Measurements from ENCODE around the gene B3GALT6.

Gene B3GALT6

DNA sequence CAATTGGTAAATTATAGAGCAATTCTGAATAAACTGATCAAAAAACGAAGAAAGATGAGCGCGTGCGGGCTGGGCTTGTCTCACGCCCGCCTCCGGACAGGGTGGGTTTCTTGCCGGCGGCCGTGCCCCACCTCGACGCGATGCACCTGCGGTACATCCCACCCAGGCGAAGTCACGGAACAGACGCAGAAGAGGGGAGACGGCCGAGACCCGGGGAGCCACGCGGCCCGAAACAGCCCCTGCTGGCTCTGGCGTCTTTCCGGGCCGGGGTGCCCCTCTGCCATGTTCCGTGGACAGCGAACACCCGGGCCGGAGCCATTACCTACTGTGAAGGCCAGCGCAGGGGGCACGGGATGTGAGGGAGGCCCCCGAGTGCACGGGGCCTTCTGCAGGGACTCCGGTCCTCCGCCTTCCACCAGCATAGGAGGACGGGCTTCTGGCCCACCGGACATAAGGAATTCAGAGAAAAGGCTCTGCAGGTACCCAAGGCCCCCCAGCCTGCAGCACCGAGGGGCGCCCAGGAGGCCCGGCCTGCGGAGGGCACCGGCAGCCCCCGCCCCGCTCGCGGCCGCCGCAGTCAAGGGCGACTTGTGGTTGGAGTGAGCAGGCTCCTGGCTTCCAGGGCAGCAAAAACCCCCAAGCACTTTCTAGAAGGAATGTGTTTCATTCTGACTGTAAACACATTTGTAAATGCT is 22.1 kb downstream of the B3GALT6 start:
- H3K27me3 ChIP-seq (replicated peaks; ENCODE audit: control insufficient read depth, insufficient read depth, low read length), result no peaks in the 10 kb centered on the region
- no peaks in the 10 kb centered on the region for H3K9me3 ChIP-seq (ENCODE audit: control insufficient read depth, low read length)
- no peak for DNase-seq (ENCODE audit: low read depth)
- peaks cover 47% of the 10 kb centered on the region for H3K36me3 ChIP-seq (ENCODE audit: control insufficient read depth, insufficient read depth, low read length, severe bottlenecking)
- H3K4me1 ChIP-seq (ENCODE audit: control insufficient read depth, insufficient read depth, low read length), result no peaks in the 10 kb centered on the region
- no peak overlapping the region for H3K4me3 ChIP-seq (ENCODE audit: low read length)
- H3K9ac ChIP-seq (ENCODE audit: low read length), result no peak overlapping the region

DNA sequence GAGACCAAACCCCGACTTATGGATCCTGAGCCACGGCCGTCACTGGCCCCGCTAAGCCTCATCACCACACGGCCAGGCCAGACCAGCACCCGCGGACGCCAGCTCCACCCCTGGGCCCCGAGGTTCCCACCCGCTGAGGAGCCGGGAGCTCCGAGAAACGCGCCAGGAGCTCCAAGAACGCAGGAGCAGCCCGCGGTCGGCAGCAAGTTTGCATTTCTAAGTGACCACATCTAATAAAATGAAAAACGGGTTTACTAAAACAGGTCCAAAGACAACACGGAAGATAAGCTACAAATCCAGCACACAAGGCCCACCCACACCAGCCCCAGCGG is 22.6 kb downstream of the B3GALT6 start:
- no peak for DNase-seq (ENCODE audit: low read depth)
- H3K4me1 ChIP-seq (ENCODE audit: control insufficient read depth, insufficient read depth, low read length), result no peaks in the 10 kb centered on the region
- H3K9me3 ChIP-seq (ENCODE audit: control insufficient read depth, low read length), result no peaks in the 10 kb centered on the region
- H3K36me3 ChIP-seq (ENCODE audit: control insufficient read depth, insufficient read depth, low read length, severe bottlenecking), result peaks cover 50% of the 10 kb centered on the region
- H3K9ac ChIP-seq (ENCODE audit: low read length), result no peak overlapping the region
- H3K4me3 ChIP-seq (ENCODE audit: low read length), result no peak overlapping the region
- no peaks in the 10 kb centered on the region for H3K27me3 ChIP-seq (replicated peaks; ENCODE audit: control insufficient read depth, insufficient read depth, low read length)

- H3K4me1 ChIP-seq (ENCODE audit: control insufficient read depth, insufficient read depth, low read length), result no peaks in the 10 kb centered on the region
- no peaks in the 10 kb centered on the region for H3K27me3 ChIP-seq (replicated peaks; ENCODE audit: control insufficient read depth, insufficient read depth, low read length)
- H3K9ac ChIP-seq (ENCODE audit: low read length), result no peak overlapping the region
- peaks cover 54% of the 10 kb centered on the region for H3K36me3 ChIP-seq (ENCODE audit: control insufficient read depth, insufficient read depth, low read length, severe bottlenecking)
- H3K9me3 ChIP-seq (ENCODE audit: control insufficient read depth, low read length), result no peaks in the 10 kb centered on the region
- DNase-seq (ENCODE audit: low read depth), result no peak
- no peak overlapping the region for H3K4me3 ChIP-seq (ENCODE audit: low read length)
Observed at GRCh38 chr1:1255078-1255477, 23.0 kb downstream of the B3GALT6 start.

GRCh38 chr1:1255611-1256010 is 23.6 kb downstream of the B3GALT6 start:
- Histone ChIP-seq H3K4me3 (ENCODE audit: low read length) (no peak overlapping the region), H3K9ac (ENCODE audit: low read length) (no peak overlapping the region), H3K36me3 (ENCODE audit: control insufficient read depth, insufficient read depth, low read length, severe bottlenecking) (peaks cover 59% of the 10 kb centered on the region), H3K9me3 (ENCODE audit: control insufficient read depth, low read length) (no peaks in the 10 kb centered on the region), H3K27me3 (replicated peaks; ENCODE audit: control insufficient read depth, insufficient read depth, low read length) (no peaks in the 10 kb centered on the region), H3K4me1 (ENCODE audit: control insufficient read depth, insufficient read depth, low read length) (no peaks in the 10 kb centered on the region)
- DNase-seq (ENCODE audit: low read depth), result no peak

- H3K36me3 ChIP-seq (ENCODE audit: control insufficient read depth, insufficient read depth, low read length, severe bottlenecking), result peaks cover 63% of the 10 kb centered on the region
- no peak overlapping the region for H3K9ac ChIP-seq (ENCODE audit: low read length)
- H3K4me3 ChIP-seq (ENCODE audit: low read length), result no peak overlapping the region
Observed at GRCh38 chr1:1256956-1257871, 25.2 kb downstream of the B3GALT6 start.

GRCh38 chr1:1259119-1259488 is 27.1 kb downstream of the B3GALT6 start:
- Histone ChIP-seq H3K36me3 (ENCODE audit: control insufficient read depth, insufficient read depth, low read length, severe bottlenecking) (peaks cover 67% of the 10 kb centered on the region), H3K9ac (ENCODE audit: low read length) (no peak overlapping the region), H3K27me3 (replicated peaks; ENCODE audit: control insufficient read depth, insufficient read depth, low read length) (no peaks in the 10 kb centered on the region), H3K9me3 (ENCODE audit: control insufficient read depth, low read length) (no peaks in the 10 kb centered on the region), H3K4me3 (ENCODE audit: low read length) (no peak overlapping the region), H3K4me1 (ENCODE audit: control insufficient read depth, insufficient read depth, low read length) (peaks cover 22% of the 10 kb centered on the region)
- no peak for DNase-seq (ENCODE audit: low read depth)

More at GRCh38 chr1:1256956-1257871, 25.2 kb downstream of the B3GALT6 start:
- H3K4me1 ChIP-seq (ENCODE audit: control insufficient read depth, insufficient read depth, low read length), result peaks cover 6% of the 10 kb centered on the region
- no peaks in the 10 kb centered on the region for H3K27me3 ChIP-seq (replicated peaks; ENCODE audit: control insufficient read depth, insufficient read depth, low read length)
- no peak for DNase-seq (ENCODE audit: low read depth)
- no peaks in the 10 kb centered on the region for H3K9me3 ChIP-seq (ENCODE audit: control insufficient read depth, low read length)

GRCh38 chr1:1259540-1259939 is 27.5 kb downstream of the B3GALT6 start:
- peaks cover 24% of the 10 kb centered on the region for H3K4me1 ChIP-seq (ENCODE audit: control insufficient read depth, insufficient read depth, low read length)
- no peak overlapping the region for H3K4me3 ChIP-seq (ENCODE audit: low read length)
- DNase-seq (ENCODE audit: low read depth), result no peak
- no peak overlapping the region for H3K9ac ChIP-seq (ENCODE audit: low read length)
- H3K27me3 ChIP-seq (replicated peaks; ENCODE audit: control insufficient read depth, insufficient read depth, low read length), result no peaks in the 10 kb centered on the region
- H3K9me3 ChIP-seq (ENCODE audit: control insufficient read depth, low read length), result no peaks in the 10 kb centered on the region
- H3K36me3 ChIP-seq (ENCODE audit: control insufficient read depth, insufficient read depth, low read length, severe bottlenecking), result peaks cover 65% of the 10 kb centered on the region

GRCh38 chr1:1259951-1260600 is 28.0 kb downstream of the B3GALT6 start:
- Histone ChIP-seq H3K27me3 (replicated peaks; ENCODE audit: control insufficient read depth, insufficient read depth, low read length) (no peaks in the 10 kb centered on the region), H3K36me3 (ENCODE audit: control insufficient read depth, insufficient read depth, low read length, severe bottlenecking) (peaks cover 63% of the 10 kb centered on the region), H3K9ac (ENCODE audit: low read length) (no peak overlapping the region), H3K4me3 (ENCODE audit: low read length) (no peak overlapping the region), H3K4me1 (ENCODE audit: control insufficient read depth, insufficient read depth, low read length) (peaks cover 27% of the 10 kb centered on the region), H3K9me3 (ENCODE audit: control insufficient read depth, low read length) (no peaks in the 10 kb centered on the region)
- no peak for DNase-seq (ENCODE audit: low read depth)

DNA sequence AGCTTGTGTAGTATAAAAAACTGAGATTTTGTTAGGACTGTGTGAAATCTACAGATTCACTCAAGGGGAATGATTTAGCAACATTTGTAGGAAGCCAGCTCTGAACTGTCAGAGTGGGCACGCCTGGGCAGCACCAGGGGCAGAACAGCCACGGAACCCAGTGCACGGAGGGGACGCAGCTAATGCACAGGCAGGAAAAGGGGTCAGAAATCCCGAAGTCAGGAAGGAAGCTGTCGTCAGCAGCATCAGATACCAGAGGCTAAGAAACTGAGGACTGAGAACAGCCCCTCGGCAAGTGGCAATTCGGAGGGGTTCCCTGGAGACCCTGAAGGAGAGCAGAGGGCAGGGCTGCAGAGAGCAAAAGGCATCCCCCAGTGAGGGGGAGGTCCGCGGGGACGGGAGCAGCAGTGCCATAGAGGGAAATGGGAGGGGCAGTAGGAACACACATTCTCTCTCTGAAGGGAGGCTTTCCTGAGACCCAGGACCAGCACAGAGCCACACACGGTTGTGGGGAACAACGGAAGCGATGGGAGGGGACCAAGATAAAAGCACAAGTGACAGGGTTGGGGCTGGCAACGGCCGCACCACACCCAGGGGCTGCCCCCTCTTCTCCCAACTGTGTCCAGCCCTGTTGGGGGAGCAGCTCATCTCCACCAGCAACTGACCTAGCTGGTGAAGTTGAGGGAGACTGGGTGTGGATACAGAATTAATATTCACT is 29.0 kb downstream of the B3GALT6 start:
- no peaks in the 10 kb centered on the region for H3K27me3 ChIP-seq (replicated peaks; ENCODE audit: control insufficient read depth, insufficient read depth, low read length)
- DNase-seq (ENCODE audit: low read depth), result no peak

GRCh38 chr1:1262071-1262470 is 30.0 kb downstream of the B3GALT6 start:
- no peaks in the 10 kb centered on the region for H3K27me3 ChIP-seq (replicated peaks; ENCODE audit: control insufficient read depth, insufficient read depth, low read length)
- peaks cover 29% of the 10 kb centered on the region for H3K4me1 ChIP-seq (ENCODE audit: control insufficient read depth, insufficient read depth, low read length)
- no peak for DNase-seq (ENCODE audit: low read depth)
- no peak overlapping the region for H3K4me3 ChIP-seq (ENCODE audit: low read length)
- H3K9ac ChIP-seq (ENCODE audit: low read length), result no peak overlapping the region
- no peaks in the 10 kb centered on the region for H3K9me3 ChIP-seq (ENCODE audit: control insufficient read depth, low read length)
- H3K36me3 ChIP-seq (ENCODE audit: control insufficient read depth, insufficient read depth, low read length, severe bottlenecking), result peaks cover 57% of the 10 kb centered on the region

More for the DNA sequence above, 29.0 kb downstream of the B3GALT6 start:
- Histone ChIP-seq H3K9me3 (ENCODE audit: control insufficient read depth, low read length) (no peaks in the 10 kb centered on the region), H3K36me3 (ENCODE audit: control insufficient read depth, insufficient read depth, low read length, severe bottlenecking) (peaks cover 61% of the 10 kb centered on the region), H3K9ac (ENCODE audit: low read length) (no peak overlapping the region), H3K4me3 (ENCODE audit: low read length) (no peak overlapping the region), H3K4me1 (ENCODE audit: control insufficient read depth, insufficient read depth, low read length) (peaks cover 29% of the 10 kb centered on the region)

GRCh38 chr1:1262758-1263157 is 30.7 kb downstream of the B3GALT6 start:
- Histone ChIP-seq H3K9me3 (ENCODE audit: control insufficient read depth, low read length) (no peaks in the 10 kb centered on the region), H3K27me3 (replicated peaks; ENCODE audit: control insufficient read depth, insufficient read depth, low read length) (no peaks in the 10 kb centered on the region), H3K36me3 (ENCODE audit: control insufficient read depth, insufficient read depth, low read length, severe bottlenecking) (peaks cover 64% of the 10 kb centered on the region), H3K4me1 (ENCODE audit: control insufficient read depth, insufficient read depth, low read length) (peaks cover 29% of the 10 kb centered on the region), H3K4me3 (ENCODE audit: low read length) (no peak overlapping the region), H3K9ac (ENCODE audit: low read length) (peak overlapping the region; percentile 14)
- DNase-seq (ENCODE audit: low read depth), result no peak
